ENCODE measurements around the gene DLGAP4.

- TF ChIP-seq, protein P1, sequence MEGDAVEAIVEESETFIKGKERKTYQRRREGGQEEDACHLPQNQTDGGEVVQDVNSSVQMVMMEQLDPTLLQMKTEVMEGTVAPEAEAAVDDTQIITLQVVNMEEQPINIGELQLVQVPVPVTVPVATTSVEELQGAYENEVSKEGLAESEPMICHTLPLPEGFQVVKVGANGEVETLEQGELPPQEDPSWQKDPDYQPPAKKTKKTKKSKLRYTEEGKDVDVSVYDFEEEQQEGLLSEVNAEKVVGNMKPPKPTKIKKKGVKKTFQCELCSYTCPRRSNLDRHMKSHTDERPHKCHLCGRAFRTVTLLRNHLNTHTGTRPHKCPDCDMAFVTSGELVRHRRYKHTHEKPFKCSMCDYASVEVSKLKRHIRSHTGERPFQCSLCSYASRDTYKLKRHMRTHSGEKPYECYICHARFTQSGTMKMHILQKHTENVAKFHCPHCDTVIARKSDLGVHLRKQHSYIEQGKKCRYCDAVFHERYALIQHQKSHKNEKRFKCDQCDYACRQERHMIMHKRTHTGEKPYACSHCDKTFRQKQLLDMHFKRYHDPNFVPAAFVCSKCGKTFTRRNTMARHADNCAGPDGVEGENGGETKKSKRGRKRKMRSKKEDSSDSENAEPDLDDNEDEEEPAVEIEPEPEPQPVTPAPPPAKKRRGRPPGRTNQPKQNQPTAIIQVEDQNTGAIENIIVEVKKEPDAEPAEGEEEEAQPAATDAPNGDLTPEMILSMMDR (IDR thresholded peaks at IDR 0.05; ENCODE audit: low read depth, low read length, poor library complexity, severe bottlenecking): no peak
- no peak for TF ChIP-seq EZH2phosphoT487 (IDR thresholded peaks at IDR 0.05; ENCODE audit: borderline replicate concordance, low read length)
Observed at GRCh38 chr20:36305602-36306551, at the start of gene DLGAP4.

Data from DOHH2 (cell line).